CD4-positive, alpha-beta T cell (primary cell): Measurements from ENCODE around the gene NT5DC3. TPM values are rescaled to one million over a fixed set of nuclear protein-coding genes. Genes with fewer than 3 reads are reported as not detected.

Experiments
- ATAC-seq: fragments of 200-7000 bp; cut with Tn5 transposase; one replicate; pipeline ENCODE4 v1.10.0; 2022; ENCODE audit warnings: mild to moderate bottlenecking; ENCODE audit not compliant: poor library complexity
- CTCF ChIA-PET: fragments of 350-600 bp; sonication (Branson Sonifier 250); formaldehyde crosslinking; loops from one replicate; lab custom pipeline; 2021; ENCODE audit warnings: antibody characterized with exemption, inconsistent platforms; lab: Charles Lee
- POLR2A ChIA-PET: fragments of 350-600 bp; sonication (Branson Sonifier 250); formaldehyde crosslinking; loops from one replicate; lab custom pipeline; 2021; ENCODE audit warnings: antibody characterized with exemption, inconsistent platforms; lab: Charles Lee
- DNase-seq, 14 experiments: peaks; one replicate each; pipeline ENCODE4 v3.0.0-alpha.2; 2013 to 2020; ENCODE audit warnings: mixed read lengths in 2 of 14
- H3K27ac ChIP-seq, 2 donors: one replicate each; pipeline versions ENCODE4 v1.5.1 to v1.7.0; 2013; ENCODE audit warnings: low read length in 2 of 2, low read depth in 1 of 2, mild to moderate bottlenecking in 1 of 2
- H3K27me3 ChIP-seq, 2 experiments: 1 replicate in 1 of 2; 2 replicates in 1 of 2; pipeline versions ENCODE4 v1.6.1 to v1.7.0; 2013; ENCODE audit warnings: low read length in 2 of 2, control low read depth in 1 of 2, mild to moderate bottlenecking in 1 of 2, moderate library complexity in 1 of 2; ENCODE audit not compliant: insufficient read depth in 2 of 2, control insufficient read depth in 1 of 2
- H3K36me3 ChIP-seq: one replicate; pipeline ENCODE4 v1.6.1; 2013; ENCODE audit warnings: low read length, control low read depth; ENCODE audit not compliant: insufficient read depth
- H3K4me1 ChIP-seq: one replicate; pipeline ENCODE4 v1.6.1; 2013; ENCODE audit warnings: low read length, control low read depth; ENCODE audit not compliant: insufficient read depth
- H3K4me3 ChIP-seq: one replicate; pipeline ENCODE4 v1.5.1; 2013; ENCODE audit warnings: mild to moderate bottlenecking, low read length, moderate library complexity
- H3K9me3 ChIP-seq, 2 experiments: 1 replicate in 1 of 2; 2 replicates in 1 of 2; pipeline versions ENCODE4 v1.6.1 to v1.7.0; 2013; ENCODE audit warnings: low read length in 2 of 2, mild to moderate bottlenecking in 2 of 2, control low read depth in 1 of 2, moderate library complexity in 1 of 2; ENCODE audit not compliant: control insufficient read depth in 1 of 2, insufficient read depth in 1 of 2
- H3K27ac Mint-ChIP-seq: one replicate; pipeline ENCODE4 v1.8.0; 2020; ENCODE audit warnings: mixed read lengths
- H3K27me3 Mint-ChIP-seq: one replicate; pipeline ENCODE4 v1.8.0; 2021; ENCODE audit warnings: mixed read lengths
- H3K36me3 Mint-ChIP-seq: one replicate; pipeline ENCODE4 v1.8.0; 2021; ENCODE audit warnings: low read depth, mixed read lengths
- H3K4me1 Mint-ChIP-seq: one replicate; pipeline ENCODE4 v1.8.0; 2021; ENCODE audit warnings: low read depth, mixed read lengths
- H3K4me3 Mint-ChIP-seq: one replicate; pipeline ENCODE4 v1.8.0; 2020; ENCODE audit warnings: mild to moderate bottlenecking, mixed read lengths
- H3K9me3 Mint-ChIP-seq: one replicate; pipeline ENCODE4 v1.8.0; 2020; ENCODE audit warnings: mixed read lengths
- CTCF ChIP-seq: fragments of 200-600 bp; IDR thresholded peaks from one replicate; pipeline ENCODE4 v1.8.0; 2022; ENCODE audit warnings: antibody characterized with exemption, mild to moderate bottlenecking
- intact Hi-C, 2 experiments: fragments of 100-400 bp; cut with DNase I in 1 of 2; cut with micrococcal nuclease in 1 of 2; formaldehyde crosslinking; loops; one replicate each; pipeline versions ENCODE4 v1.15.1 to v1.9.0; 2023 to 2025; cut with DNase I, micrococcal nuclease
- total RNA-seq, 174 experiments: library from RNA in 2 of 174; stranded (reverse) in 2 of 174; gene quantifications; one replicate each; pipeline ENCODE4 v1.2.3 and lab custom pipeline; 2021 to 2026

NT5DC3 gene
- total RNA-seq, 2 experiments from 2014 or later, result 3.5 to 4.0 TPM

GRCh38 chr12:103850429-103850828, 9.4 kb upstream of the NT5DC3 start:
- Mint-ChIP-seq H3K36me3 (no peaks in the 10 kb centered on the region), H3K4me3 (no peak overlapping the region), H3K27me3 (no peaks in the 10 kb centered on the region), H3K4me1 (no peaks in the 10 kb centered on the region), H3K27ac (no peak overlapping the region), H3K9me3 (no peaks in the 10 kb centered on the region)
- Histone ChIP-seq H3K4me3 (no peak overlapping the region), H3K27me3 (no peaks in the 10 kb centered on the region), H3K9me3 (no peaks in the 10 kb centered on the region), H3K36me3 (no peaks in the 10 kb centered on the region), H3K27ac (no peak overlapping the region), H3K4me1 (no peaks in the 10 kb centered on the region)
- ATAC-seq (no peak), DNase-seq (no peak)
- ChIA-PET CTCF (no interaction called here), POLR2A (interaction anchor here (0.9 kb wide), 1 partner anchor 9 kb away, joined by 3 read pairs; the partner anchor contains the start of gene NT5DC3)
- TF ChIP-seq CTCF, result no peak
- intact Hi-C loops, result no loop called here

DNA sequence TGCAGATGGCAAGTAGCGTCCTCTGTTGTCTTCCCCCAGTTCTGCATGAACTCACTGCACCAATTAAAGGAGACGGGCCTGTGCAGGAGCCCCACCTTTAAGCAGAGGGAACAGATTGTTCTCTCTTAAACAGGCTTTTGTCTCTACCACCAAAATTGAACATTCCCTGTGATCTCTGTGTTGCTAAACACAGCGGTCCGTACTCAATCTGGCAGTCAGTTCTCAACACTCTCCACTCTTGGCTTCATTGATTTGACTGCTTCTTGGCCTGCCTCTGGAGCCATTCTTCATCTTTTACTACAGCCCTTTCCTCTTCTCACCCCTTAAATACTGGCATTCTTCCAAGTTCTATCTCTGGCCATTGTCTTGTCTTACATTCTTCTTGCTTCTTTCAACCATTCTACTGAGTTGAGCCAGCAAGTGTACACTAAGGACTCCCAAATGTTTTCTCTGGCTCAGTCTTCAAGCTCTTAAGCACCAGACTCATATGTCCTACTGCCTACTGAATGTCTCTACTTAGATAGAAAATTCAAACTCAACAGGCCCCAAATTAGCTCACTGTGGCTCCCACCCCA, 8.0 kb upstream of the NT5DC3 start:
- H3K27me3 ChIP-seq, result no peaks in the 10 kb centered on the region
- ChIA-PET CTCF (no interaction called here), POLR2A (no interaction called here)
- Mint-ChIP-seq H3K36me3 (no peaks in the 10 kb centered on the region), H3K27me3 (no peaks in the 10 kb centered on the region), H3K27ac (no peak overlapping the region), H3K4me1 (no peaks in the 10 kb centered on the region), H3K4me3 (no peak overlapping the region), H3K9me3 (no peaks in the 10 kb centered on the region)
- H3K9me3 ChIP-seq, result no peaks in the 10 kb centered on the region
- H3K4me3 ChIP-seq, result no peak overlapping the region
- intact Hi-C loops, result loop anchor here in 1 of 2 experiments (10.0 kb wide), 2 partner anchors 1386 to 1784 kb away; partner anchors contain the start of genes APPL2 and WASHC3
- no peak for TF ChIP-seq CTCF
- DNase-seq (no peak), ATAC-seq (no peak)
- no peak overlapping the region for H3K27ac ChIP-seq
- no peaks in the 10 kb centered on the region for H3K4me1 ChIP-seq
- H3K36me3 ChIP-seq, result no peaks in the 10 kb centered on the region

GRCh38 chr12:103848143-103848542, 7.1 kb upstream of the NT5DC3 start:
- intact Hi-C loops, result loop anchor here in 1 of 2 experiments (10.0 kb wide), 2 partner anchors 1387 to 1783 kb away; partner anchors contain the start of genes APPL2 and WASHC3
- H3K4me3 Mint-ChIP-seq, result no peak overlapping the region
- DNase-seq, result no peak
- Histone ChIP-seq H3K4me3 (no peak overlapping the region), H3K27ac (no peak overlapping the region), H3K9me3 (no peaks in the 10 kb centered on the region), H3K27me3 (no peaks in the 10 kb centered on the region), H3K36me3 (no peaks in the 10 kb centered on the region), H3K4me1 (no peaks in the 10 kb centered on the region)
- H3K27ac Mint-ChIP-seq, result no peak overlapping the region
- no peaks in the 10 kb centered on the region for H3K27me3 Mint-ChIP-seq
- ATAC-seq, result no peak
- H3K36me3 Mint-ChIP-seq, result no peaks in the 10 kb centered on the region
- no peak for TF ChIP-seq CTCF
- H3K4me1 Mint-ChIP-seq, result no peaks in the 10 kb centered on the region
- POLR2A ChIA-PET, result no interaction called here
- CTCF ChIA-PET, result no interaction called here
- no peaks in the 10 kb centered on the region for H3K9me3 Mint-ChIP-seq
